Renal cortex interstitium (tissue), 3 donors: ENCODE measurements around the gene RALY. TPM values are rescaled to one million over a fixed set of nuclear protein-coding genes. Genes with fewer than 3 reads are reported as not detected.

Experiments
- polyA plus RNA-seq, 3 donors: library from polyadenylated mRNA; unstranded; fragments of 120-200 nt; gene quantifications; one replicate each; pipeline ENCODE4 v1.2.1, GENCODE V29; 2013; ENCODE audit not compliant: insufficient read length in 3 of 3

RALY gene
- polyA plus RNA-seq, 3 donors: 135 to 205 (median 167) TPM

Other genes starting within 250 kb of the RALY start
- gene CHMP4B, start 182.6 kb upstream of the RALY start, polyA plus RNA-seq: 100 to 1,000 TPM in 2 of 3 donors, 10 to 100 TPM in 1; 98.8 to 110 (median 105) TPM
- gene EIF2S2, start 118.3 kb downstream of the RALY start, polyA plus RNA-seq: 10 to 100 TPM; 45.5 to 51.5 (median 46.1) TPM
- gene ASIP, start 247.5 kb downstream of the RALY start, polyA plus RNA-seq: under 1 TPM in 2 of 3 donors, not detected in 1; 0.69 to 0.88 TPM